LNCaP clone FGC (cell line): ENCODE measurements around the gene RAN.
"Not testable (repeated sequence)": the region's sequence is repeated elsewhere in the genome, so short reads cannot be mapped to it uniquely, and the experiment has no call there.

Source experiments
- DNase-seq: peaks from one replicate; pipeline ENCODE4 v3.0.0-alpha.2; 2011; ENCODE audit warnings: low read depth
- H3K4me3 ChIP-seq: 2 replicates; pipeline ENCODE4 v1.5.1; 2011; ENCODE audit warnings: mild to moderate bottlenecking, low read depth, low read length, control low read depth
- TF ChIP-seq, protein P1 (sequence below): IDR thresholded peaks from 2 replicates; pipeline ENCODE4 v1.5.1; 2012; ENCODE audit warnings: mild to moderate bottlenecking; ENCODE audit not compliant: control insufficient read depth, insufficient read depth; ENCODE audit errors: extremely low read depth

RAN gene

GRCh38 chr12:130838284-130838950, 33.4 kb upstream of the RAN start:
- DNase-seq, result no peak
- H3K4me3 ChIP-seq, result peak overlapping the region; percentile 62
- TF ChIP-seq, protein P1, sequence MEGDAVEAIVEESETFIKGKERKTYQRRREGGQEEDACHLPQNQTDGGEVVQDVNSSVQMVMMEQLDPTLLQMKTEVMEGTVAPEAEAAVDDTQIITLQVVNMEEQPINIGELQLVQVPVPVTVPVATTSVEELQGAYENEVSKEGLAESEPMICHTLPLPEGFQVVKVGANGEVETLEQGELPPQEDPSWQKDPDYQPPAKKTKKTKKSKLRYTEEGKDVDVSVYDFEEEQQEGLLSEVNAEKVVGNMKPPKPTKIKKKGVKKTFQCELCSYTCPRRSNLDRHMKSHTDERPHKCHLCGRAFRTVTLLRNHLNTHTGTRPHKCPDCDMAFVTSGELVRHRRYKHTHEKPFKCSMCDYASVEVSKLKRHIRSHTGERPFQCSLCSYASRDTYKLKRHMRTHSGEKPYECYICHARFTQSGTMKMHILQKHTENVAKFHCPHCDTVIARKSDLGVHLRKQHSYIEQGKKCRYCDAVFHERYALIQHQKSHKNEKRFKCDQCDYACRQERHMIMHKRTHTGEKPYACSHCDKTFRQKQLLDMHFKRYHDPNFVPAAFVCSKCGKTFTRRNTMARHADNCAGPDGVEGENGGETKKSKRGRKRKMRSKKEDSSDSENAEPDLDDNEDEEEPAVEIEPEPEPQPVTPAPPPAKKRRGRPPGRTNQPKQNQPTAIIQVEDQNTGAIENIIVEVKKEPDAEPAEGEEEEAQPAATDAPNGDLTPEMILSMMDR, result no peak

GRCh38 chr12:130838951-130839769, 32.7 kb upstream of the RAN start, which contains the start of gene STX2:
TSS of gene STX2 (minus strand) at chr12:130839250. CDS start at chr12:130839099, 151 bp downstream.
- peak within 1 kb of the TSS; percentile 62 for H3K4me3 ChIP-seq

DNA sequence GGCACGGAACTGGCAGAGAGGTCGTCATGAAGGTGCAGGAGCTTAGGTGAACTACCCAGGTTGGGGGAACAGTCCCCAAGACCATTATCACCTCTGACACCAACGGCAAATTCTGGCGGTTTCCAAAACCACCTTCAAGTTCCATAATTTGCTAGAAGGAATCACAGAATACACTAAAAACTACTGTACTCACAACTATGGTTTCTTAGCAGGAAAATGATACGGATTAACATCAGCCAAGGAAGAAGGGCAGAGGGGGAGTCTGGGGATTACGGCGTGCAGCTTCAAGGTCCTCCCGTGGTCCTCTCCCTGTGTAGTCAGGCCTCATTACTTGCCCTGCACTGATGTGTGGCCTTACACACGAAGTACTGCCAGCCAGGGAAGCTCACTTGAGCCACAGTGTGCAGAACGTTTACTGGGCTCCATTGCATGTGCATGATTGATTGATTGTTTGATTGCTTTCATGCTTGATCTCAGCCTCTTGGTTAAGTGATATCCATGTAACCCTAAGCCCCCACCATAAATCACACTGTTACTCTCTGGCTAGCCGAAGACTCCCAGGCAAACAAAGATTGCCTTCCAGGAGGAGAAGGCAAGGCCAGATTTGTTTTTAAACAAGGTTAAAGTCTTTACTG, 32.0 kb upstream of the RAN start:
- no peak for DNase-seq
- TF ChIP-seq, protein P1, result no peak
- peak overlapping the region; percentile 41 for H3K4me3 ChIP-seq

More at GRCh38 chr12:130838951-130839769, 32.7 kb upstream of the RAN start, which contains the start of gene STX2:
- DNase-seq, result no peak
- TF ChIP-seq, protein P1, result peak; percentile 32

- TF ChIP-seq, protein P1, result no peak
- no peak for DNase-seq
- no peak overlapping the region for H3K4me3 ChIP-seq
Observed at GRCh38 chr12:130846369-130846768, 25.5 kb upstream of the RAN start.

GRCh38 chr12:130847112-130847511, 24.8 kb upstream of the RAN start:
- DNase-seq, result no peak
- TF ChIP-seq, protein P1, result no peak
- no peak overlapping the region for H3K4me3 ChIP-seq

- H3K4me3 ChIP-seq, DNase-seq: not testable (repeated sequence)
Observed at GRCh38 chr12:130848105-130848504, 23.8 kb upstream of the RAN start.

GRCh38 chr12:130848785-130849305, 23.0 kb upstream of the RAN start:
- H3K4me3 ChIP-seq, DNase-seq: not testable (repeated sequence)
